CD4-positive, alpha-beta T cell treated with Interleukin-4 for 4 hours (primary cell): ENCODE data around the gene SLC23A2.

Source experiments
- DNase-seq: peaks from one replicate; pipeline ENCODE4 v3.0.0-alpha.2; 2020

The SLC23A2 gene

GRCh38 chr20:4962241-4962855, 39.0 kb downstream of the SLC23A2 start:
- DNase-seq, result peak; percentile 41

GRCh38 chr20:4961746-4962145, 39.6 kb downstream of the SLC23A2 start:
- peak; percentile 14 for DNase-seq

- no peak for DNase-seq
Observed at GRCh38 chr20:4959592-4959991, 41.7 kb downstream of the SLC23A2 start.

- no peak for DNase-seq
Observed at GRCh38 chr20:4957939-4958362, 43.4 kb downstream of the SLC23A2 start.

GRCh38 chr20:4957187-4957586, 44.1 kb downstream of the SLC23A2 start:
- no peak for DNase-seq

- DNase-seq, result peak; percentile 66
Observed at GRCh38 chr20:4956200-4956810, 45.0 kb downstream of the SLC23A2 start.

- DNase-seq, result no peak
Observed at GRCh38 chr20:4953881-4954280, 47.4 kb downstream of the SLC23A2 start.

GRCh38 chr20:4952229-4952628, 49.1 kb downstream of the SLC23A2 start:
- no peak for DNase-seq

GRCh38 chr20:4951299-4951698, 50.0 kb downstream of the SLC23A2 start:
- no peak for DNase-seq

GRCh38 chr20:4950841-4951240, 50.5 kb downstream of the SLC23A2 start:
- no peak for DNase-seq

- no peak for DNase-seq
Observed at GRCh38 chr20:4950437-4950836, 50.9 kb downstream of the SLC23A2 start.

- DNase-seq, result peak; percentile 80
Observed at GRCh38 chr20:4949833-4950178, 51.5 kb downstream of the SLC23A2 start.

- DNase-seq, result no peak
Observed at GRCh38 chr20:4947817-4948559, 53.3 kb downstream of the SLC23A2 start.

- DNase-seq, result peak; percentile 6
Observed at GRCh38 chr20:4946986-4947385, 54.3 kb downstream of the SLC23A2 start.

- DNase-seq, result no peak
Observed at GRCh38 chr20:4946585-4946984, 54.7 kb downstream of the SLC23A2 start.

GRCh38 chr20:4944518-4945313, 56.6 kb downstream of the SLC23A2 start:
- no peak for DNase-seq

GRCh38 chr20:4942331-4942730, 59.0 kb downstream of the SLC23A2 start:
- DNase-seq, result no peak

- DNase-seq, result no peak
Observed at GRCh38 chr20:4937407-4938319, 63.6 kb downstream of the SLC23A2 start.

GRCh38 chr20:4936851-4937406, 64.4 kb downstream of the SLC23A2 start:
- DNase-seq, result no peak

- no peak for DNase-seq
Observed at GRCh38 chr20:4936392-4936850, 64.9 kb downstream of the SLC23A2 start.

GRCh38 chr20:4932061-4932460, 69.2 kb downstream of the SLC23A2 start:
- no peak for DNase-seq
